ENCODE data around the gene HSPB8. TPM values are rescaled to one million over a fixed set of nuclear protein-coding genes. Genes with fewer than 3 reads are reported as not detected.

Gene HSPB8
- total and polyA plus RNA-seq, 8 donors, result 17.3 to 253 (median 59.6) TPM

DNA sequence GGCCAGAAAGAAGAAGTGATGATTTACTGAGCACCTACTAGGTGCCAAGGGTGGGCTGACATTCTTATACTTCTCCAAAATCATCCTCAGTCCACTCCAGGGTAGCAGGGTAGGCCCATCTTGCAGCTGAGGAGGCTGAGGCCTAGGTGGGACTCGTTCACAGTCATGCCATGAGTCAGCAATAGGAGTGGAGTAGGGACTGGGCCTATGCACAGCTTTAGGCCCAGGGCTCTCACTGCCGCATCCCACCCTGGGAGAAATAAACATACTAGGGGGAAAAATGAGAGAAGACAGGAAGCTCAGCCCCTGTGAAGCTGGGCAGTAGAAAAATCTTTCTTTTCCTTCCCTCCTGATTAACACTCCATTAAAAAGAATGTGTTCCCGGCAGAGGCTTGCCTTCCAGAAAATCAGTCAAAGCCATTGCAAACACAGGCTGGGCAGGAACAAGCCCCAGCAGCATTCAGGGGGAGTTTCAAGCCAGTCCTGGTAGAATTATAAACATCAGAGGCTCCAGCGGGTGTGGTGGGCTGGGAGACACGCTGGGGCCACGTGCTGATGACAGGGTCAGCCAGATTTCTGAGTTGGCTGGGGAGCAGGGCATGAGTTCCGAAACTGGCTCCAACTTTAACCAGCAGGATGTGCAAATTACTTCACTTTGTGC, 1.8 kb downstream of the HSPB8 start:
- H3K9me3 ChIP-seq, result no peaks in the 10 kb centered on the region
- WGBS, 5 donors, result 25 to 39% (median 36%) methylated on average over 7 of the region's 7 CpGs
- peak overlapping the region; percentile 52 to 62 (median 57) for H3K4me3 ChIP-seq
- H3K4me1 ChIP-seq, result peaks cover 3 to 71% (median 43%) of the 10 kb centered on the region in 4 donors
- H3K36me3 ChIP-seq, result no peaks in the 10 kb centered on the region
- peak in 1 of 3 donors; percentile 4 for TF ChIP-seq POLR2AphosphoS5 (IDR thresholded peaks at IDR 0.05)
- TF ChIP-seq, protein P1, sequence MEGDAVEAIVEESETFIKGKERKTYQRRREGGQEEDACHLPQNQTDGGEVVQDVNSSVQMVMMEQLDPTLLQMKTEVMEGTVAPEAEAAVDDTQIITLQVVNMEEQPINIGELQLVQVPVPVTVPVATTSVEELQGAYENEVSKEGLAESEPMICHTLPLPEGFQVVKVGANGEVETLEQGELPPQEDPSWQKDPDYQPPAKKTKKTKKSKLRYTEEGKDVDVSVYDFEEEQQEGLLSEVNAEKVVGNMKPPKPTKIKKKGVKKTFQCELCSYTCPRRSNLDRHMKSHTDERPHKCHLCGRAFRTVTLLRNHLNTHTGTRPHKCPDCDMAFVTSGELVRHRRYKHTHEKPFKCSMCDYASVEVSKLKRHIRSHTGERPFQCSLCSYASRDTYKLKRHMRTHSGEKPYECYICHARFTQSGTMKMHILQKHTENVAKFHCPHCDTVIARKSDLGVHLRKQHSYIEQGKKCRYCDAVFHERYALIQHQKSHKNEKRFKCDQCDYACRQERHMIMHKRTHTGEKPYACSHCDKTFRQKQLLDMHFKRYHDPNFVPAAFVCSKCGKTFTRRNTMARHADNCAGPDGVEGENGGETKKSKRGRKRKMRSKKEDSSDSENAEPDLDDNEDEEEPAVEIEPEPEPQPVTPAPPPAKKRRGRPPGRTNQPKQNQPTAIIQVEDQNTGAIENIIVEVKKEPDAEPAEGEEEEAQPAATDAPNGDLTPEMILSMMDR (IDR thresholded peaks at IDR 0.05), result no peak
- no peak for TF ChIP-seq POLR2A (IDR thresholded peaks at IDR 0.05)
- no peak for TF ChIP-seq EP300 (IDR thresholded peaks at IDR 0.05)
- intact Hi-C loops (cut with DNase I; ENCODE audit: low total_unique reads), result no loop called here
- H3K27ac ChIP-seq, result peak overlapping the region; percentile 60 to 95 (median 91)
- peaks cover 0 to 5% (median 0%) of the 10 kb centered on the region in 3 donors for H3K27me3 ChIP-seq
- peak; percentile 31 to 64 for DNase-seq

DNA sequence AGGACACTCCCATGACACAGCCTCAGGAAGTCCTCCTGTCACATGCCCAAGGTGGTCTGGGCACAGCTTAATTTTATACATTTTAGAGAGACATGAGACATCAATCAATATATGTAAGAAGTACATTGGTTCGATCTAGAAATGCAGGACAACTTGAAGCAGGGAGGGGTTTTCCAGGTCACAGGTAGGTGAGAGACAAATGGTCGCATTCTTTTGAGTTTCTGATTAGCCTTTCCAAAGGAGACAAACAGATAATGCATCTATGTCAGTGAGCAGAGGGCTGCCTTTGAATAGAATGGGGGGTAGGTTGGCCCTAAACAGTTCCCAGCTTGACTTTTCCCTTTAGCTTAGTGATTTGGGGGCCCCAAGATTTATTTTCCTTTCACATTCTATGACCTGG, 2.5 kb downstream of the HSPB8 start:
- Histone ChIP-seq H3K36me3 (no peaks in the 10 kb centered on the region), H3K27me3 (peaks cover 0 to 5% (median 0%) of the 10 kb centered on the region in 3 donors), H3K4me3 (peak overlapping the region; percentile 52 to 62 (median 57)), H3K9me3 (no peaks in the 10 kb centered on the region), H3K27ac (peak overlapping the region in 4 of 5 donors; percentile 86 to 95 (median 91)), H3K4me1 (peaks cover 3 to 69% (median 42%) of the 10 kb centered on the region in 4 donors)
- WGBS, 5 donors, result 62 to 69% (median 64%) methylated on average over 2 of the region's 2 CpGs
- intact Hi-C loops (cut with DNase I; ENCODE audit: low total_unique reads), result no loop called here
- no peak for TF ChIP-seq POLR2AphosphoS5 (IDR thresholded peaks at IDR 0.05)
- no peak for TF ChIP-seq EP300 (IDR thresholded peaks at IDR 0.05)
- TF ChIP-seq, protein P1 (IDR thresholded peaks at IDR 0.05), result no peak
- TF ChIP-seq POLR2A (IDR thresholded peaks at IDR 0.05), result no peak
- no peak for DNase-seq

DNA sequence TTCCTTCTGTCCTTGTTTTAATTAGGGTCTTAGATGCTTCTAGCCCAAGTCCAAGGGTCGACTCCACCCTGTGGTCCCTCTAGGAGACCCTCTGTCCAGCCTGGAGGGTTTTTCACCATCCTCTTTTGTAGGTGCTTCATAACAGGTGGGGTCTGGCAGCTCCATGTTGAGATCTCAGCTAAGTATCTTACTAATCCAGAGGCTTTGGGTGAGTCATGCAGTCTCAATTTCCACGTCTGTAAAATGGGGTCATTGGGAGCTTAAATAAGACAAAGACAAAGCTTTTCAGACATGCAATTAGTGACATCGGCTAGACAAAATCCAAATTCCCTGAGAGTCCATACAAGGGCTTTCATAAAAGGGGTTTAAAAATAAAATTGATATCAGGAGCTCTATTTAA, 3.2 kb downstream of the HSPB8 start:
- peak overlapping the region; percentile 52 to 62 (median 57) for H3K4me3 ChIP-seq
- WGBS, 5 donors, result 59 to 76% (median 68%) methylated on average over 3 of the region's 3 CpGs

DNA sequence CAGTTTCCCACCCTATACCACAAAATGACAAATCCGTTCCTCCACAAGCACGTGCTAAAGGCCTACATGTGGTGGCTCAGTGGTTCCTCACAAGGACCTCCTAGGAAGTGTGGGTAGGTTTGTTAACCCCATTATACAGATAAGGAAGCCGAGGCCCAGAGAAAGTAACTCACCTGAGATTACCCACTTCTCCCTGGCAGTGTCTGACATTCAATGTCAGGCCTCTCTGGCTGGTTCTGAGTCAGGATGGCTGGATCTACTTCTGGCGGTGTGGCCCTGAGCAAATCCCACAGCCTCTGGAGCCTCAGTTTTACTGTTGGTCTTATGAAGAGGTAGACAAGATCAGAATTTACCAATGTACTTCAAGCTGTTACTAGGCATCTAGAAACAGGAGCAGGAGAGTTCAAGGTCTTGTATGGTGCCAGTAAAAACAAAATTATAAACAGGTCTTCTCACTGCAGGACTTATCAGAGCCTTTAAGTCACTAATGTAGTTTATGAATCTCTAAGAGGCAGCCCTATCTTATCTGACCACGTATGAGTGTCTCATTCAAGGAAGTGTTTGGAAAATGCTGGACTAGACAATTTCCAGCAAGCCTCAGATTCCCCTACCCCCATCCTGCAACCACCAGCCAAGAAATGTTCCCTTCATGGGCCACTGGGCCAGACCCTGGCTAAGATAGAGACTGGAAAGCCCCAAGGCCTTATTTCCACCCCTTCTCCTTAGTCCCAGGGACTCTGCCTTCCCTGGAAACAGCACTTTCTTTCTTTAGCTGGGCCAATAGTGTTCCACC, 4.2 kb downstream of the HSPB8 start:
- H3K4me1 ChIP-seq, result peaks cover 3 to 76% (median 42%) of the 10 kb centered on the region in 4 donors
- peak overlapping the region in 4 of 5 donors; percentile 86 to 95 (median 91) for H3K27ac ChIP-seq
- H3K36me3 ChIP-seq, result peaks cover 0 to 15% (median 10%) of the 10 kb centered on the region in 4 donors
- no peaks in the 10 kb centered on the region for H3K9me3 ChIP-seq
- WGBS, 5 donors, result 63 to 69% (median 67%) methylated on average over 5 of the region's 5 CpGs
- no peak for TF ChIP-seq POLR2AphosphoS5 (IDR thresholded peaks at IDR 0.05)
- no peak for TF ChIP-seq EP300 (IDR thresholded peaks at IDR 0.05)
- TF ChIP-seq, protein P1 (IDR thresholded peaks at IDR 0.05), result no peak
- TF ChIP-seq POLR2A (IDR thresholded peaks at IDR 0.05), result no peak
- intact Hi-C loops (cut with DNase I; ENCODE audit: low total_unique reads), result no loop called here
- peak overlapping the region; percentile 52 to 62 (median 57) for H3K4me3 ChIP-seq
- DNase-seq, result peak in 1 of 2 donors; percentile 39
- H3K27me3 ChIP-seq, result peaks cover 0 to 5% (median 0%) of the 10 kb centered on the region in 3 donors

More for the DNA sequence above, 3.2 kb downstream of the HSPB8 start:
- Histone ChIP-seq H3K9me3 (no peaks in the 10 kb centered on the region), H3K27me3 (peaks cover 0 to 5% (median 0%) of the 10 kb centered on the region in 3 donors), H3K27ac (peak overlapping the region in 4 of 5 donors; percentile 86 to 95 (median 91)), H3K36me3 (peaks cover 0 to 6% (median 2%) of the 10 kb centered on the region in 4 donors), H3K4me1 (peaks cover 3 to 69% (median 40%) of the 10 kb centered on the region in 4 donors)
- TF ChIP-seq, protein P1 (IDR thresholded peaks at IDR 0.05), result no peak
- TF ChIP-seq POLR2A (IDR thresholded peaks at IDR 0.05) (no peak), EP300 (IDR thresholded peaks at IDR 0.05) (no peak), POLR2AphosphoS5 (IDR thresholded peaks at IDR 0.05) (no peak)
- intact Hi-C loops (cut with DNase I; ENCODE audit: low total_unique reads), result no loop called here
- no peak for DNase-seq
